ENCODE results near the gene PNPLA6. TPM values are rescaled to one million over a fixed set of nuclear protein-coding genes. Genes with fewer than 3 reads are reported as not detected.
"Not testable (repeated sequence)": the region's sequence is repeated elsewhere in the genome, so short reads cannot be mapped to it uniquely, and the experiment has no call there.

The PNPLA6 gene
- total and polyA plus RNA-seq, 7 experiments from 2014 or later, result 5.3 to 157 (median 119) TPM

- no peak overlapping the region for H3K27ac Mint-ChIP-seq
- ChIA-PET POLR2A (no interaction called here), CTCF (no interaction called here)
- H3K27ac ChIP-seq (ENCODE audit: low read depth, low read length), result no peak overlapping the region
- H3K27me3 Mint-ChIP-seq, result no peaks in the 10 kb centered on the region
- H3K4me1 Mint-ChIP-seq, result peaks cover 0 to 5% (median 0%) of the 10 kb centered on the region in 7 donors
- H3K4me1 ChIP-seq (ENCODE audit: control insufficient read depth in 2 of 2, insufficient read depth in 2 of 2, low read length in 2 of 2), result no peaks in the 10 kb centered on the region
- no peak overlapping the region for H3K4me3 ChIP-seq (ENCODE audit: low read length)
- no peak for ATAC-seq
- peaks cover 0 to 1% (median 0%) of the 10 kb centered on the region in 11 donors for H3K9me3 Mint-ChIP-seq
- no peak overlapping the region for H3K4me3 Mint-ChIP-seq
- H3K27me3 ChIP-seq (ENCODE audit: control insufficient read depth in 2 of 2, insufficient read depth in 2 of 2, low read length in 2 of 2), result no peaks in the 10 kb centered on the region
- no peaks in the 10 kb centered on the region for H3K9me3 ChIP-seq (ENCODE audit: control insufficient read depth in 2 of 3, low read length in 3 of 3)
- H3K36me3 ChIP-seq (ENCODE audit: control insufficient read depth in 2 of 3, insufficient read depth in 3 of 3, low read length in 3 of 3), result peaks cover 0 to 10% (median 0%) of the 10 kb centered on the region in 3 experiments
- DNase-seq, result no peak
- H3K36me3 Mint-ChIP-seq, result peaks cover 1 to 10% (median 2%) of the 10 kb centered on the region in 5 donors
- intact Hi-C loops (cut with micrococcal nuclease), result no loop called here
Measured at GRCh38 chr19:7565332-7565731, 29.8 kb downstream of the PNPLA6 start.

- H3K27me3 ChIP-seq (ENCODE audit: control insufficient read depth in 2 of 2, insufficient read depth in 2 of 2, low read length in 2 of 2), result no peaks in the 10 kb centered on the region
- ChIA-PET CTCF (interaction anchor here (0.6 kb wide), 1 partner anchor 464 kb away, joined by 3 read pairs; no protein-coding TSS in a partner anchor), POLR2A (no interaction called here)
- DNase-seq (no peak), ATAC-seq (no peak)
- no peak overlapping the region for H3K27ac ChIP-seq (ENCODE audit: low read depth, low read length)
- intact Hi-C loops (cut with micrococcal nuclease), result no loop called here
- H3K9me3 ChIP-seq (ENCODE audit: control insufficient read depth in 2 of 3, low read length in 3 of 3), result no peaks in the 10 kb centered on the region
- H3K4me3 Mint-ChIP-seq, result no peak overlapping the region
- H3K4me3 ChIP-seq (ENCODE audit: low read length), result no peak overlapping the region
- peaks cover 0 to 4% (median 0%) of the 10 kb centered on the region in 7 donors for H3K4me1 Mint-ChIP-seq
- H3K27ac Mint-ChIP-seq, result no peak overlapping the region
- H3K27me3 Mint-ChIP-seq, result peaks cover 0 to 6% (median 2%) of the 10 kb centered on the region in 5 donors
- no peaks in the 10 kb centered on the region for H3K9me3 Mint-ChIP-seq
- no peaks in the 10 kb centered on the region for H3K4me1 ChIP-seq (ENCODE audit: control insufficient read depth in 2 of 2, insufficient read depth in 2 of 2, low read length in 2 of 2)
- no peaks in the 10 kb centered on the region for H3K36me3 ChIP-seq (ENCODE audit: control insufficient read depth in 2 of 3, insufficient read depth in 3 of 3, low read length in 3 of 3)
- H3K36me3 Mint-ChIP-seq, result no peaks in the 10 kb centered on the region
Measured at GRCh38 chr19:7570761-7571160, 35.2 kb downstream of the PNPLA6 start.

- ChIA-PET CTCF (interaction anchor here (0.7 kb wide), 1 partner anchor 195 kb away, joined by 5 read pairs; no protein-coding TSS in a partner anchor), POLR2A (no interaction called here)
- Histone ChIP-seq H3K4me3 (ENCODE audit: low read length) (no peak overlapping the region), H3K9me3 (ENCODE audit: control insufficient read depth in 2 of 3, low read length in 3 of 3) (no peaks in the 10 kb centered on the region), H3K27ac (ENCODE audit: low read depth, low read length) (no peak overlapping the region), H3K4me1 (ENCODE audit: control insufficient read depth in 2 of 2, insufficient read depth in 2 of 2, low read length in 2 of 2) (no peaks in the 10 kb centered on the region), H3K36me3 (ENCODE audit: control insufficient read depth in 2 of 3, insufficient read depth in 3 of 3, low read length in 3 of 3) (no peaks in the 10 kb centered on the region), H3K27me3 (ENCODE audit: control insufficient read depth in 2 of 2, insufficient read depth in 2 of 2, low read length in 2 of 2) (no peaks in the 10 kb centered on the region)
- peaks cover 0 to 11% (median 9%) of the 10 kb centered on the region in 5 donors for H3K27me3 Mint-ChIP-seq
- no peak overlapping the region for H3K4me3 Mint-ChIP-seq
- H3K36me3 Mint-ChIP-seq, result no peaks in the 10 kb centered on the region
- H3K4me1 Mint-ChIP-seq, result no peaks in the 10 kb centered on the region
- H3K27ac Mint-ChIP-seq, result no peak overlapping the region
- peaks cover 0 to 1% (median 0%) of the 10 kb centered on the region in 11 donors for H3K9me3 Mint-ChIP-seq
- ATAC-seq (peak; percentile 73), DNase-seq (no peak)
- intact Hi-C loops (cut with micrococcal nuclease), result no loop called here
Measured at GRCh38 chr19:7575434-7576040, 40.0 kb downstream of the PNPLA6 start.

- H3K9me3 Mint-ChIP-seq; intact Hi-C loops (cut with micrococcal nuclease); H3K4me3 Mint-ChIP-seq; DNase-seq; POLR2A ChIA-PET; H3K27me3 ChIP-seq (ENCODE audit: control insufficient read depth in 2 of 2, insufficient read depth in 2 of 2, low read length in 2 of 2); H3K27ac ChIP-seq (ENCODE audit: low read depth, low read length); H3K36me3 Mint-ChIP-seq; H3K9me3 ChIP-seq (ENCODE audit: control insufficient read depth in 2 of 3, low read length in 3 of 3); H3K4me1 Mint-ChIP-seq; H3K36me3 ChIP-seq (ENCODE audit: control insufficient read depth in 2 of 3, insufficient read depth in 3 of 3, low read length in 3 of 3); H3K4me1 ChIP-seq (ENCODE audit: control insufficient read depth in 2 of 2, insufficient read depth in 2 of 2, low read length in 2 of 2); ATAC-seq; H3K4me3 ChIP-seq (ENCODE audit: low read length); H3K27ac Mint-ChIP-seq; CTCF ChIA-PET: not testable (repeated sequence)
- H3K27me3 Mint-ChIP-seq, result peaks cover 0 to 11% (median 9%) of the 10 kb centered on the region in 5 donors
Measured at GRCh38 chr19:7577422-7577821, 41.9 kb downstream of the PNPLA6 start.

- Mint-ChIP-seq H3K36me3 (no peaks in the 10 kb centered on the region), H3K27ac (no peak overlapping the region), H3K4me3 (no peak overlapping the region), H3K4me1 (no peaks in the 10 kb centered on the region), H3K27me3 (peaks cover 0 to 11% (median 9%) of the 10 kb centered on the region in 5 donors), H3K9me3 (peaks cover 0 to 1% (median 0%) of the 10 kb centered on the region in 11 donors)
- intact Hi-C loops (cut with micrococcal nuclease), result no loop called here
- DNase-seq, result no peak
- ATAC-seq, result no peak
- H3K9me3 ChIP-seq (ENCODE audit: control insufficient read depth in 2 of 3, low read length in 3 of 3), result no peaks in the 10 kb centered on the region
- no peaks in the 10 kb centered on the region for H3K27me3 ChIP-seq (ENCODE audit: control insufficient read depth in 2 of 2, insufficient read depth in 2 of 2, low read length in 2 of 2)
- CTCF ChIA-PET, result no interaction called here
- no peak overlapping the region for H3K4me3 ChIP-seq (ENCODE audit: low read length)
- H3K27ac ChIP-seq (ENCODE audit: low read depth, low read length), result no peak overlapping the region
- no peaks in the 10 kb centered on the region for H3K36me3 ChIP-seq (ENCODE audit: control insufficient read depth in 2 of 3, insufficient read depth in 3 of 3, low read length in 3 of 3)
- H3K4me1 ChIP-seq (ENCODE audit: control insufficient read depth in 2 of 2, insufficient read depth in 2 of 2, low read length in 2 of 2), result no peaks in the 10 kb centered on the region
- POLR2A ChIA-PET, result no interaction called here
Measured at GRCh38 chr19:7578127-7578526, 42.6 kb downstream of the PNPLA6 start.

GRCh38 chr19:7579182-7579581, 43.7 kb downstream of the PNPLA6 start:
- CTCF ChIA-PET, result interaction anchor here (0.6 kb wide), 1 partner anchor 358 kb away, joined by 3 read pairs; no protein-coding TSS in a partner anchor
- Histone ChIP-seq H3K27ac (ENCODE audit: low read depth, low read length) (no peak overlapping the region), H3K4me3 (ENCODE audit: low read length) (no peak overlapping the region), H3K36me3 (ENCODE audit: control insufficient read depth in 2 of 3, insufficient read depth in 3 of 3, low read length in 3 of 3) (no peaks in the 10 kb centered on the region), H3K9me3 (ENCODE audit: control insufficient read depth in 2 of 3, low read length in 3 of 3) (no peaks in the 10 kb centered on the region), H3K27me3 (ENCODE audit: control insufficient read depth in 2 of 2, insufficient read depth in 2 of 2, low read length in 2 of 2) (no peaks in the 10 kb centered on the region), H3K4me1 (ENCODE audit: control insufficient read depth in 2 of 2, insufficient read depth in 2 of 2, low read length in 2 of 2) (no peaks in the 10 kb centered on the region)
- DNase-seq (no peak), ATAC-seq (no peak)
- Mint-ChIP-seq H3K36me3 (no peaks in the 10 kb centered on the region), H3K27ac (no peak overlapping the region), H3K27me3 (peaks cover 0 to 11% (median 9%) of the 10 kb centered on the region in 5 donors), H3K9me3 (peaks cover 0 to 1% (median 0%) of the 10 kb centered on the region in 11 donors), H3K4me1 (no peaks in the 10 kb centered on the region), H3K4me3 (no peak overlapping the region)
- intact Hi-C loops (cut with micrococcal nuclease), result no loop called here
- POLR2A ChIA-PET, result interaction anchor here (0.6 kb wide), 1 partner anchor 137 kb away, joined by 4 read pairs; no protein-coding TSS in a partner anchor

- Histone ChIP-seq H3K9me3 (ENCODE audit: control insufficient read depth in 2 of 3, low read length in 3 of 3) (no peaks in the 10 kb centered on the region), H3K27me3 (ENCODE audit: control insufficient read depth in 2 of 2, insufficient read depth in 2 of 2, low read length in 2 of 2) (no peaks in the 10 kb centered on the region), H3K4me3 (ENCODE audit: low read length) (no peak overlapping the region), H3K27ac (ENCODE audit: low read depth, low read length) (no peak overlapping the region), H3K4me1 (ENCODE audit: control insufficient read depth in 2 of 2, insufficient read depth in 2 of 2, low read length in 2 of 2) (no peaks in the 10 kb centered on the region), H3K36me3 (ENCODE audit: control insufficient read depth in 2 of 3, insufficient read depth in 3 of 3, low read length in 3 of 3) (no peaks in the 10 kb centered on the region)
- ATAC-seq (no peak), DNase-seq (no peak)
- intact Hi-C loops (cut with micrococcal nuclease), result no loop called here
- H3K36me3 Mint-ChIP-seq, result no peaks in the 10 kb centered on the region
- CTCF ChIA-PET, result no interaction called here
- peaks cover 0 to 1% (median 0%) of the 10 kb centered on the region in 11 donors for H3K9me3 Mint-ChIP-seq
- POLR2A ChIA-PET, result no interaction called here
- H3K27me3 Mint-ChIP-seq, result peaks cover 0 to 4% (median 0%) of the 10 kb centered on the region in 5 donors
- peaks cover 0 to 3% (median 0%) of the 10 kb centered on the region in 7 donors for H3K4me1 Mint-ChIP-seq
- no peak overlapping the region for H3K27ac Mint-ChIP-seq
- H3K4me3 Mint-ChIP-seq, result no peak overlapping the region
Measured at GRCh38 chr19:7582446-7582845, 46.9 kb downstream of the PNPLA6 start.

Data from naive thymus-derived CD4-positive, alpha-beta T cell (primary cell).